Measurements from ENCODE around the gene GADL1. TPM values are rescaled to one million over a fixed set of nuclear protein-coding genes. Genes with fewer than 3 reads are reported as not detected.
A peak's percentile ranks its signal among the peaks of the same experiment; 100 is the strongest.

Gene GADL1
- total RNA-seq, 1 donor from 2014 or later = 0.27 TPM

- DNase-seq (ENCODE audit: low spot score) (no peak), ATAC-seq (no peak)
- intact Hi-C loops (cut with DNase I) = no loop called here
Measured at GRCh38 chr3:30827080-30827479, 67.4 kb downstream of the GADL1 start.

- ATAC-seq (no peak), DNase-seq (ENCODE audit: low spot score) (no peak)
Measured at GRCh38 chr3:30826531-30826942, 67.9 kb downstream of the GADL1 start.

GRCh38 chr3:30819067-30819798 lies 75.2 kb downstream of the GADL1 start:
- intact Hi-C loops (cut with DNase I) = no loop called here
- ATAC-seq (no peak), DNase-seq (ENCODE audit: low spot score) (no peak)

More at GRCh38 chr3:30826531-30826942, 67.9 kb downstream of the GADL1 start:
- intact Hi-C loops (cut with DNase I) = no loop called here

GRCh38 chr3:30813734-30814133 lies 80.7 kb downstream of the GADL1 start:
- intact Hi-C loops (cut with DNase I) = no loop called here
- DNase-seq (ENCODE audit: low spot score) = no peak

GRCh38 chr3:30811151-30811795 lies 83.2 kb downstream of the GADL1 start:
- DNase-seq (ENCODE audit: low spot score) (no peak), ATAC-seq (peak; percentile 61)
- intact Hi-C loops (cut with DNase I) = no loop called here

More at GRCh38 chr3:30813734-30814133, 80.7 kb downstream of the GADL1 start:
- ATAC-seq = no peak

- intact Hi-C loops (cut with DNase I) = no loop called here
- DNase-seq (ENCODE audit: low spot score) (no peak), ATAC-seq (peak; percentile 85)
Measured at GRCh38 chr3:30810625-30811024, 83.8 kb downstream of the GADL1 start.

- DNase-seq (ENCODE audit: low spot score) (no peak), ATAC-seq (no peak)
- intact Hi-C loops (cut with DNase I) = no loop called here
Measured at GRCh38 chr3:30805695-30806094, 88.8 kb downstream of the GADL1 start.

GRCh38 chr3:30804984-30805383 lies 89.5 kb downstream of the GADL1 start:
- ATAC-seq = no peak
- intact Hi-C loops (cut with DNase I) = no loop called here
- no peak for DNase-seq (ENCODE audit: low spot score)

- intact Hi-C loops (cut with DNase I) = no loop called here
- DNase-seq (ENCODE audit: low spot score) = no peak
- no peak for ATAC-seq
Measured at GRCh38 chr3:30795176-30795575, 99.3 kb downstream of the GADL1 start.

GRCh38 chr3:30793740-30794139 lies 100.7 kb downstream of the GADL1 start:
- DNase-seq (ENCODE audit: low spot score) = no peak
- no peak for ATAC-seq
- intact Hi-C loops (cut with DNase I) = no loop called here

- intact Hi-C loops (cut with DNase I) = no loop called here
Measured at GRCh38 chr3:30790150-30790549, 104.3 kb downstream of the GADL1 start.

GRCh38 chr3:30786365-30786764 lies 108.1 kb downstream of the GADL1 start:
- intact Hi-C loops (cut with DNase I) = no loop called here
- DNase-seq (ENCODE audit: low spot score) (no peak), ATAC-seq (no peak)

More at GRCh38 chr3:30790150-30790549, 104.3 kb downstream of the GADL1 start:
- ATAC-seq (no peak), DNase-seq (ENCODE audit: low spot score) (no peak)

GRCh38 chr3:30779686-30780287 lies 114.7 kb downstream of the GADL1 start:
- peak; percentile 26 for ATAC-seq
- intact Hi-C loops (cut with DNase I) = no loop called here

GRCh38 chr3:30778933-30779332 lies 115.5 kb downstream of the GADL1 start:
- no peak for ATAC-seq
- intact Hi-C loops (cut with DNase I) = no loop called here
- DNase-seq (ENCODE audit: low spot score) = no peak

More at GRCh38 chr3:30779686-30780287, 114.7 kb downstream of the GADL1 start:
- DNase-seq (ENCODE audit: low spot score) = no peak

- ATAC-seq (peak; percentile 66), DNase-seq (ENCODE audit: low spot score) (no peak)
- intact Hi-C loops (cut with DNase I) = no loop called here
Measured at GRCh38 chr3:30777426-30778113, 116.9 kb downstream of the GADL1 start.

- DNase-seq (ENCODE audit: low spot score) (no peak), ATAC-seq (no peak)
- intact Hi-C loops (cut with DNase I) = no loop called here
Measured at GRCh38 chr3:30776186-30776815, 118.2 kb downstream of the GADL1 start.

- DNase-seq (ENCODE audit: low spot score) (no peak), ATAC-seq (no peak)
- intact Hi-C loops (cut with DNase I) = no loop called here
Measured at GRCh38 chr3:30775040-30775439, 119.4 kb downstream of the GADL1 start.

GRCh38 chr3:30774062-30774461 lies 120.4 kb downstream of the GADL1 start:
- DNase-seq (ENCODE audit: low spot score) = no peak
- ATAC-seq = no peak
- intact Hi-C loops (cut with DNase I) = no loop called here

GRCh38 chr3:30770387-30770786 lies 124.1 kb downstream of the GADL1 start:
- peak; percentile 98 for ATAC-seq
- intact Hi-C loops (cut with DNase I) = no loop called here
- peak; percentile 75 for DNase-seq (ENCODE audit: low spot score)

Data from sciatic nerve (tissue), 2 donors.